ENCODE results near the gene DCTN2. TPM values are rescaled to one million over a fixed set of nuclear protein-coding genes. Genes with fewer than 3 reads are reported as not detected.

Gene DCTN2
- total RNA-seq, 2 donors from 2014 or later, result 101 to 153 TPM

- ATAC-seq (ENCODE audit: insufficient number of reproducible peaks, low FRiP score, low read depth) (peak; percentile 75), DNase-seq (ENCODE audit: low spot score) (peak; percentile 80)
- Histone ChIP-seq H3K9me3 (no peaks in the 10 kb centered on the region), H3K4me3 (peak within 1 kb of the TSS; percentile 72), H3K27ac (peak within 1 kb of the TSS; percentile 44 to 63), H3K36me3 (peaks cover 25% of the 10 kb centered on the region), H3K4me1 (ENCODE audit: control insufficient read depth in 1 of 2, low read depth in 2 of 2) (peaks cover 6 to 12% of the 10 kb centered on the region in 2 donors), H3K27me3 (replicated peaks; ENCODE audit: insufficient read depth) (no peaks in the 10 kb centered on the region)
- TF ChIP-seq, protein P1, sequence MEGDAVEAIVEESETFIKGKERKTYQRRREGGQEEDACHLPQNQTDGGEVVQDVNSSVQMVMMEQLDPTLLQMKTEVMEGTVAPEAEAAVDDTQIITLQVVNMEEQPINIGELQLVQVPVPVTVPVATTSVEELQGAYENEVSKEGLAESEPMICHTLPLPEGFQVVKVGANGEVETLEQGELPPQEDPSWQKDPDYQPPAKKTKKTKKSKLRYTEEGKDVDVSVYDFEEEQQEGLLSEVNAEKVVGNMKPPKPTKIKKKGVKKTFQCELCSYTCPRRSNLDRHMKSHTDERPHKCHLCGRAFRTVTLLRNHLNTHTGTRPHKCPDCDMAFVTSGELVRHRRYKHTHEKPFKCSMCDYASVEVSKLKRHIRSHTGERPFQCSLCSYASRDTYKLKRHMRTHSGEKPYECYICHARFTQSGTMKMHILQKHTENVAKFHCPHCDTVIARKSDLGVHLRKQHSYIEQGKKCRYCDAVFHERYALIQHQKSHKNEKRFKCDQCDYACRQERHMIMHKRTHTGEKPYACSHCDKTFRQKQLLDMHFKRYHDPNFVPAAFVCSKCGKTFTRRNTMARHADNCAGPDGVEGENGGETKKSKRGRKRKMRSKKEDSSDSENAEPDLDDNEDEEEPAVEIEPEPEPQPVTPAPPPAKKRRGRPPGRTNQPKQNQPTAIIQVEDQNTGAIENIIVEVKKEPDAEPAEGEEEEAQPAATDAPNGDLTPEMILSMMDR (IDR thresholded peaks at IDR 0.05), result no peak
Observed at GRCh38 chr12:57487597-57488401, 59.2 kb downstream of the DCTN2 start, which contains the start of gene MARS1. Gene MARS1 (plus strand): TSS chr12:57488068. CDS start chr12:57488091, 23 bp downstream.

DNA sequence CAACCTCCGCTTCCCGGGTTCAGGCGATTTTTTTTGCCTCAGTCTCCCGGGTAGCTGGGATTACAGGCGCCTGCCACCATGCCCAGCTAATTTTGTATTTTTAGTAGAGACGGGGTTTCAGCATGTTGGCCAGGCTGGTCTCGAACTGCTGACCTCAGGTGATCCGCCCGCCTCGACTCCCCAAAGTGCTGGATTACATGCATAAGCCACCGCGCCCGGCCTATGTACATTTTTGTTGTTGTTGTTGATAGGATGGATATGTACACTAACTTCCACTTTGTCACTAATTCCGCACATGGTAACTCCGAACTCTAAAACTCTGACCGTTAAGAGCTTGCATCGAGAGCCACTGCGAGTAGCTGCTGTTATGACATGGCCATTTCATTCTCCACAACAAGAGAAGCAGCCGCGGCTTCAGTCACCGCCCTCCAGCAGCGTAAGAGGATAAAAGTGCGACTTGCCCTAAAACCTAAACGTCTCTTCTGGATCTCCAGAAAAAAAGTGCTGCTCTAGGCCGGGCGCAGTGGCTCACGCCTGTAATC, 59.9 kb downstream of the DCTN2 start:
- Histone ChIP-seq H3K4me1 (ENCODE audit: control insufficient read depth in 1 of 2, low read depth in 2 of 2) (peaks cover 6 to 12% of the 10 kb centered on the region in 2 donors), H3K36me3 (peaks cover 20% of the 10 kb centered on the region), H3K9me3 (no peaks in the 10 kb centered on the region), H3K27me3 (replicated peaks; ENCODE audit: insufficient read depth) (no peaks in the 10 kb centered on the region), H3K27ac (peak overlapping the region in 1 of 2 donors; percentile 30), H3K4me3 (peak overlapping the region; percentile 72)
- no peak for ATAC-seq (ENCODE audit: insufficient number of reproducible peaks, low FRiP score, low read depth)
- DNase-seq (ENCODE audit: low spot score), result no peak
- TF ChIP-seq, protein P1 (IDR thresholded peaks at IDR 0.05), result no peak

DNA sequence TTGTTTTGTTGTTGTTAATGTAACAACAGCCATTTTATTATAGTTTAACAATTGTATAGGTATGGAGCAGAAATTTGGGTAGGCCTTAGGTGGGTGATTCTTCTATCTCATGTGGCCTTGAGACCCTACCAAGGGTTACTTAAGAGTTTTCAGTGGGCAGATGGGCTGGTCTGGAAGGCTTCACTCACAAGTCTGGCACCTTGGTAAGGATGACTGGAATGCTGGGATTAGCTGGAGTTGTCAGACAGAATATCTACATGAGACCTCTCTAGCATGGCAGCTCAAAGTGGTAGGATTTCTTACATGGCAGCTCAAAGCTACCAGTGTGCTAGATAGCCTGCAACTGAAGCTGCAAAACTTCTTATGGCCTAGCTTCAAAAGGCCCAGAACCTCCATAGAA, 61.3 kb downstream of the DCTN2 start:
- H3K27ac ChIP-seq, result no peak overlapping the region
- no peak for DNase-seq (ENCODE audit: low spot score)

DNA sequence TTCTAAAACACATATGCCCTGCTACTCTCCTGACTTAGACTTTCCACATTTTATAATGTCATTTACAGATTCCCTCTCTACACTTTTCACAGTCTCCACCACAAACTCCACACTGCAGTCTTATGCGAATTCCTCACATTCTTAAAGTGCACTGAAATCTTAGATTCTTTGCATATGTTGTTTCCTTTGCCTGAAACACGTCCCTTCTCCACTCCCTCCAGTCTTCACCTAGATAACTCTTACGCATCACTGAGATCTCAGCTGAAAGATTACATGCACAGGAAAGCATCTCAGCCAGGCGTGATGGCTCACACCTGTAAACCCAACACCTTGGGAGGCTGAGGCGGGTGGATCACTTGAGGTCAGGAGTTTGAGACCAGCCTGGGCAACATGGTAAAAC, 63.5 kb downstream of the DCTN2 start:
- no peaks in the 10 kb centered on the region for H3K27me3 ChIP-seq (replicated peaks; ENCODE audit: insufficient read depth)
- H3K9me3 ChIP-seq, result no peaks in the 10 kb centered on the region
- H3K36me3 ChIP-seq, result no peaks in the 10 kb centered on the region
- TF ChIP-seq, protein P1 (IDR thresholded peaks at IDR 0.05), result no peak
- DNase-seq (ENCODE audit: low spot score) (no peak), ATAC-seq (ENCODE audit: insufficient number of reproducible peaks, low FRiP score, low read depth) (no peak)
- H3K4me3 ChIP-seq, result no peak overlapping the region
- H3K27ac ChIP-seq, result no peak overlapping the region
- H3K4me1 ChIP-seq (ENCODE audit: control insufficient read depth in 1 of 2, low read depth in 2 of 2), result peaks cover 0 to 2% of the 10 kb centered on the region in 2 donors

More for the DNA sequence above, 61.3 kb downstream of the DCTN2 start:
- H3K9me3 ChIP-seq, result no peaks in the 10 kb centered on the region
- H3K36me3 ChIP-seq, result peaks cover 8% of the 10 kb centered on the region
- ATAC-seq (ENCODE audit: insufficient number of reproducible peaks, low FRiP score, low read depth), result no peak
- TF ChIP-seq, protein P1 (IDR thresholded peaks at IDR 0.05), result no peak
- H3K4me1 ChIP-seq (ENCODE audit: control insufficient read depth in 1 of 2, low read depth in 2 of 2), result peaks cover 6 to 12% of the 10 kb centered on the region in 2 donors
- no peak overlapping the region for H3K4me3 ChIP-seq
- H3K27me3 ChIP-seq (replicated peaks; ENCODE audit: insufficient read depth), result no peaks in the 10 kb centered on the region

- Histone ChIP-seq H3K9me3 (no peaks in the 10 kb centered on the region), H3K27me3 (replicated peaks; ENCODE audit: insufficient read depth) (no peaks in the 10 kb centered on the region), H3K4me3 (no peak overlapping the region), H3K36me3 (no peaks in the 10 kb centered on the region), H3K4me1 (ENCODE audit: control insufficient read depth in 1 of 2, low read depth in 2 of 2) (no peaks in the 10 kb centered on the region), H3K27ac (no peak overlapping the region)
- TF ChIP-seq, protein P1 (IDR thresholded peaks at IDR 0.05), result no peak
- no peak for ATAC-seq (ENCODE audit: insufficient number of reproducible peaks, low FRiP score, low read depth)
- no peak for DNase-seq (ENCODE audit: low spot score)
Observed at GRCh38 chr12:57481671-57482070, 65.3 kb downstream of the DCTN2 start.

All from thoracic aorta (tissue), 2 donors.